Activated gamma-delta T cell treated with Interleukin-2 at 50 U/mL for 16 hours (primary cell): ENCODE results near the gene LPP.
A peak's percentile ranks its signal among the peaks of the same experiment; 100 is the strongest.

ENCODE experiments used
- DNase-seq: peaks from one replicate; pipeline ENCODE4 v3.0.0-alpha.2; 2020

The LPP gene

GRCh38 chr3:188537606-188538005 lies 383.6 kb downstream of the LPP start:
- no peak for DNase-seq

- DNase-seq = no peak
Measured at GRCh38 chr3:188539037-188539436, 385.1 kb downstream of the LPP start.

GRCh38 chr3:188539631-188540194 lies 385.8 kb downstream of the LPP start:
- no peak for DNase-seq

GRCh38 chr3:188542196-188542595 lies 388.2 kb downstream of the LPP start:
- no peak for DNase-seq

- DNase-seq = no peak
Measured at GRCh38 chr3:188544012-188544411, 390.1 kb downstream of the LPP start.

- no peak for DNase-seq
Measured at GRCh38 chr3:188546835-188547670, 393.1 kb downstream of the LPP start.

GRCh38 chr3:188553569-188553968 lies 399.6 kb downstream of the LPP start:
- DNase-seq = peak; percentile 52

GRCh38 chr3:188554404-188554803 lies 400.4 kb downstream of the LPP start:
- no peak for DNase-seq

GRCh38 chr3:188557235-188557634 lies 403.3 kb downstream of the LPP start:
- DNase-seq = no peak

- DNase-seq = no peak
Measured at GRCh38 chr3:188558343-188559071, 404.6 kb downstream of the LPP start.

GRCh38 chr3:188559072-188559429 lies 405.1 kb downstream of the LPP start:
- DNase-seq = no peak

GRCh38 chr3:188559856-188560255 lies 405.9 kb downstream of the LPP start:
- DNase-seq = no peak

- DNase-seq = no peak
Measured at GRCh38 chr3:188562144-188562543, 408.2 kb downstream of the LPP start.

- DNase-seq = no peak
Measured at GRCh38 chr3:188567478-188568195, 413.7 kb downstream of the LPP start.

- no peak for DNase-seq
Measured at GRCh38 chr3:188568736-188569135, 414.8 kb downstream of the LPP start.

- no peak for DNase-seq
Measured at GRCh38 chr3:188571531-188572095, 417.7 kb downstream of the LPP start.

- no peak for DNase-seq
Measured at GRCh38 chr3:188573291-188573940, 419.5 kb downstream of the LPP start.

GRCh38 chr3:188573956-188574355 lies 420.0 kb downstream of the LPP start:
- DNase-seq = no peak

GRCh38 chr3:188574885-188575284 lies 420.9 kb downstream of the LPP start:
- no peak for DNase-seq

- no peak for DNase-seq
Measured at GRCh38 chr3:188575501-188575900, 421.5 kb downstream of the LPP start.

GRCh38 chr3:188577539-188577938 lies 423.6 kb downstream of the LPP start:
- no peak for DNase-seq

GRCh38 chr3:188578576-188579363 lies 424.8 kb downstream of the LPP start:
- no peak for DNase-seq
